Adrenal gland (tissue), 5 donors: ENCODE measurements around the gene ALG6.

Experiments
- POLR2A ChIP-seq, 2 donors: fragments of 450-650 bp; IDR thresholded peaks; one replicate each; pipeline ENCODE4 v1.6.1; 2017; ENCODE audit warnings: antibody characterized with exemption in 2 of 2, mild to moderate bottlenecking in 2 of 2, moderate library complexity in 1 of 2
- TF ChIP-seq, protein P1 (sequence below), 6 experiments: fragments of 450-650 bp in 4 of 6; fragments of 200-600 bp in 2 of 6; sonication (generic) in 1 of 6; IDR thresholded peaks; 1 replicate in 5 of 6; 2 replicates in 1 of 6; pipeline versions ENCODE4 v1.5.1 to v1.8.0; 2016 to 2021; ENCODE audit warnings: antibody characterized with exemption in 6 of 6, mild to moderate bottlenecking in 2 of 6, moderate library complexity in 1 of 6
- donor health status: DM: no; HTN: no; CAD: no.

DNA sequence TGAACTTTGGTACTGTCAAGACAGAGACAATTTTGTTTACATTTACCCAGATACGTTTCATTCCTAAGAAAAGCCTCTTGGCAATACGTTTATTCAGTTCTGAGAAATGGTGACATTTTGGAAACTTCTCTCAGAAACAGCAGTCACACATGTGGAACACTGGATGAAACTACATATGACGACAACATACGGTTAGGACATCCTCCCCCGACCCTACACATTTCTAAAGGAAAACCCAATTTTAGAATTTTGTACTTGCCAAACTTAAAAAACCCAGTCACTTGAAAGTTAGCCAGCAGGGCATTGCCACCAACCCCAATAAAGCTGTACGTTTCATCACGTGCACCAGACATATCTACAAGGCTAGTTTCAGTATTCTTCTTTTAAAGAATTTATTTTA, 98.8 kb downstream of the ALG6 start:
- TF ChIP-seq, protein P1, sequence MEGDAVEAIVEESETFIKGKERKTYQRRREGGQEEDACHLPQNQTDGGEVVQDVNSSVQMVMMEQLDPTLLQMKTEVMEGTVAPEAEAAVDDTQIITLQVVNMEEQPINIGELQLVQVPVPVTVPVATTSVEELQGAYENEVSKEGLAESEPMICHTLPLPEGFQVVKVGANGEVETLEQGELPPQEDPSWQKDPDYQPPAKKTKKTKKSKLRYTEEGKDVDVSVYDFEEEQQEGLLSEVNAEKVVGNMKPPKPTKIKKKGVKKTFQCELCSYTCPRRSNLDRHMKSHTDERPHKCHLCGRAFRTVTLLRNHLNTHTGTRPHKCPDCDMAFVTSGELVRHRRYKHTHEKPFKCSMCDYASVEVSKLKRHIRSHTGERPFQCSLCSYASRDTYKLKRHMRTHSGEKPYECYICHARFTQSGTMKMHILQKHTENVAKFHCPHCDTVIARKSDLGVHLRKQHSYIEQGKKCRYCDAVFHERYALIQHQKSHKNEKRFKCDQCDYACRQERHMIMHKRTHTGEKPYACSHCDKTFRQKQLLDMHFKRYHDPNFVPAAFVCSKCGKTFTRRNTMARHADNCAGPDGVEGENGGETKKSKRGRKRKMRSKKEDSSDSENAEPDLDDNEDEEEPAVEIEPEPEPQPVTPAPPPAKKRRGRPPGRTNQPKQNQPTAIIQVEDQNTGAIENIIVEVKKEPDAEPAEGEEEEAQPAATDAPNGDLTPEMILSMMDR (IDR thresholded peaks at IDR 0.05), result no peak
- TF ChIP-seq POLR2A (IDR thresholded peaks at IDR 0.05), result no peak
